SK-N-SH (cell line): Measurements from ENCODE around the gene C17orf113. TPM values are rescaled to one million over a fixed set of nuclear protein-coding genes. Genes with fewer than 3 reads are reported as not detected.

Experiments used
- CTCF ChIA-PET: fragments of 300-600, 350-600 bp; formaldehyde crosslinking; extraction: SDS; loops from one replicate; lab custom pipeline; 2021; lab: Yijun Ruan, JAX
- POLR2A ChIA-PET: fragments of 350-600 bp; sonication (Branson Sonifier 250); formaldehyde crosslinking; extraction: SDS; loops from one replicate; lab custom pipeline; 2020; ENCODE audit warnings: antibody characterized with exemption, inconsistent platforms; lab: Yijun Ruan, JAX
- DNase-seq: peaks from one replicate; pipeline ENCODE4 v3.0.0; 2012
- H2AFZ ChIP-seq: fragments of 200-600 bp; sonication (generic); 2 replicates; pipeline ENCODE4 v1.8.1; 2016; ENCODE audit warnings: antibody characterized with exemption, mild to moderate bottlenecking, low read depth
- H3F3A ChIP-seq: fragments of 200-600 bp; sonication (generic); replicated peaks from 2 replicates; pipeline ENCODE3; 2016; ENCODE audit warnings: antibody characterized with exemption, mild to moderate bottlenecking; ENCODE audit not compliant: insufficient read depth
- H3K27ac ChIP-seq, 2 experiments: fragments of 200-500 bp in 1 of 2; fragments of 200-600 bp in 1 of 2; sonication (Bioruptor generic) in 1 of 2; sonication (generic), shearing (Covaris generic) in 1 of 2; 2 replicates each; pipeline versions ENCODE4 v1.5.1 to v1.6.1; 2014 to 2016; ENCODE audit warnings: low read depth in 2 of 2, inconsistent platforms in 1 of 2, low read length in 1 of 2, mild to moderate bottlenecking in 1 of 2, mixed read lengths in 1 of 2
- H3K27me3 ChIP-seq: fragments of 200-600 bp; sonication (generic), shearing (Covaris generic); 2 replicates; pipeline ENCODE4 v1.6.1; 2016; ENCODE audit warnings: mixed run types; ENCODE audit not compliant: insufficient read depth
- H3K36me3 ChIP-seq, 2 experiments: fragments of 200-500 bp in 1 of 2; fragments of 200-600 bp in 1 of 2; sonication (Bioruptor generic) in 1 of 2; sonication (generic) in 1 of 2; replicated peaks in 1 of 2; 2 replicates each; pipeline versions ENCODE3 to v1.5.1; 2014 to 2016; ENCODE audit warnings: low read length in 1 of 2, mild to moderate bottlenecking in 1 of 2; ENCODE audit not compliant: insufficient read depth in 2 of 2, control insufficient read depth in 1 of 2
- H3K4me1 ChIP-seq, 2 experiments: fragments of 200-500 bp in 1 of 2; fragments of 200-600 bp in 1 of 2; sonication (Bioruptor generic) in 1 of 2; sonication (generic), shearing (Covaris generic) in 1 of 2; 2 replicates each; pipeline versions ENCODE4 v1.5.1 to v1.6.1; 2014 to 2016; ENCODE audit warnings: low read depth in 1 of 2, low read length in 1 of 2, mixed run types in 1 of 2; ENCODE audit not compliant: insufficient read depth in 2 of 2, control insufficient read depth in 1 of 2
- H3K4me2 ChIP-seq: fragments of 200-600 bp; sonication (generic), shearing (Covaris generic); 2 replicates; pipeline ENCODE4 v1.6.1; 2017; ENCODE audit warnings: mixed run types
- H3K4me3 ChIP-seq, 2 experiments: fragments of 200-500 bp in 1 of 2; fragments of 200-600 bp in 1 of 2; sonication (Bioruptor generic) in 1 of 2; sonication (generic), shearing (Covaris generic) in 1 of 2; 2 replicates each; pipeline versions ENCODE4 v1.5.1 to v1.8.1; 2014 to 2016; ENCODE audit warnings: low read depth in 2 of 2, inconsistent platforms in 1 of 2, low read length in 1 of 2, mild to moderate bottlenecking in 1 of 2, mixed read lengths in 1 of 2, moderate library complexity in 1 of 2
- H3K79me2 ChIP-seq: fragments of 200-600 bp; sonication (generic); 2 replicates; pipeline ENCODE4 v1.8.1; 2017; ENCODE audit warnings: mild to moderate bottlenecking; ENCODE audit not compliant: insufficient read depth
- H3K9ac ChIP-seq: fragments of 200-600 bp; sonication (generic); 2 replicates; pipeline ENCODE4 v1.6.1; 2017; ENCODE audit warnings: mixed run types
- H3K9me2 ChIP-seq: fragments of 200-600 bp; sonication (generic); 2 replicates; pipeline ENCODE4 v1.6.1; 2017; ENCODE audit warnings: mixed run types
- H3K9me3 ChIP-seq: fragments of 200-600 bp; sonication (generic); 2 replicates; pipeline ENCODE4 v1.6.1; 2017; ENCODE audit warnings: mixed run types, mild to moderate bottlenecking, moderate library complexity
- H4K20me1 ChIP-seq: fragments of 200-600 bp; sonication (generic); 2 replicates; pipeline ENCODE4 v1.6.1; 2017; ENCODE audit warnings: mild to moderate bottlenecking, mixed run types; ENCODE audit not compliant: insufficient read depth
- CHD2 ChIP-seq: fragments of 150-350 bp; IDR thresholded peaks from 2 replicates; pipeline ENCODE4 v1.6.1; 2018; ENCODE audit warnings: low read length; ENCODE audit not compliant: partially characterized antibody
- ELF1 ChIP-seq: IDR thresholded peaks from 2 replicates; pipeline ENCODE4 v1.4.0; 2012
- EP300 ChIP-seq, 2 experiments: IDR thresholded peaks; 2 replicates each; pipeline versions ENCODE4 v1.4.0 to v1.6.1; 2012; ENCODE audit warnings: borderline replicate concordance in 1 of 2, low read depth in 1 of 2, low read length in 1 of 2
- EZH2phosphoT487 ChIP-seq: fragments of 200-600 bp; sonication (generic); IDR thresholded peaks from 2 replicates; pipeline ENCODE4 v1.6.1; 2017; ENCODE audit warnings: low read depth, mixed run types, mild to moderate bottlenecking, antibody characterized with exemption, moderate library complexity, borderline replicate concordance
- FOSL2 ChIP-seq: IDR thresholded peaks from 2 replicates; pipeline ENCODE4 v1.4.0; 2012; ENCODE audit warnings: low read depth, mild to moderate bottlenecking, moderate library complexity, borderline replicate concordance
- FOXM1 ChIP-seq: IDR thresholded peaks from 2 replicates; pipeline ENCODE4 v1.4.0; 2012; ENCODE audit warnings: low read depth, mild to moderate bottlenecking
- MEF2A ChIP-seq: IDR thresholded peaks from 2 replicates; pipeline ENCODE4 v1.4.0; 2012; ENCODE audit warnings: low read depth, borderline replicate concordance
- NRF1 ChIP-seq: IDR thresholded peaks from 2 replicates; pipeline ENCODE4 v1.6.1; 2012; ENCODE audit warnings: low read depth, mild to moderate bottlenecking, low read length
- PBX3 ChIP-seq: IDR thresholded peaks from 2 replicates; pipeline ENCODE4; 2012
- RAD21 ChIP-seq: IDR thresholded peaks from 2 replicates; pipeline ENCODE4 v1.6.1; 2012; ENCODE audit warnings: mild to moderate bottlenecking, low read length
- RCOR1 ChIP-seq: fragments of 150-350 bp; IDR thresholded peaks from 2 replicates; pipeline ENCODE4 v1.6.1; 2017; ENCODE audit warnings: antibody characterized with exemption, low read length
- RFX5 ChIP-seq: IDR thresholded peaks from 2 replicates; pipeline ENCODE4 v1.6.1; 2012; ENCODE audit warnings: mild to moderate bottlenecking, improper control_type of control experiment, low read length
- SIN3A ChIP-seq: IDR thresholded peaks from 2 replicates; pipeline ENCODE4 v1.6.1; 2012; ENCODE audit warnings: low read depth, mild to moderate bottlenecking, low read length, moderate library complexity, borderline replicate concordance
- SMC3 ChIP-seq: IDR thresholded peaks from 2 replicates; pipeline ENCODE4 v1.6.1; 2012; ENCODE audit warnings: low read depth, low read length, improper control_type of control experiment
- TAF1 ChIP-seq: IDR thresholded peaks from 2 replicates; pipeline ENCODE4 v1.6.1; 2012; ENCODE audit warnings: low read depth, mild to moderate bottlenecking, low read length, moderate library complexity, borderline replicate concordance
- TCF12 ChIP-seq: IDR thresholded peaks from 2 replicates; pipeline ENCODE4 v1.4.0; 2012
- TEAD4 ChIP-seq: IDR thresholded peaks from 2 replicates; pipeline ENCODE4 v1.4.0; 2012; ENCODE audit warnings: mild to moderate bottlenecking, borderline replicate concordance; ENCODE audit not compliant: insufficient read depth
- USF1 ChIP-seq: IDR thresholded peaks from 2 replicates; pipeline ENCODE4 v1.4.0; 2012; ENCODE audit warnings: low read depth, borderline replicate concordance
- WGBS: methylation state at CpG from one replicate; pipeline ENCODE4 v1.1.6; 2017; ENCODE audit warnings: low lambda C conversion rate; 5-methylcytosine and 5-hydroxymethylcytosine counted together
- polyA plus RNA-seq, 3 experiments: library from polyadenylated mRNA; depleted of rRNA; stranded (reverse); fragments of >200 nt; gene quantifications; 2 replicates each; pipeline ENCODE4 v1.2.3, GENCODE V29; 2012
- TF ChIP-seq, protein P1 (sequence below): fragments of 150-350 bp; IDR thresholded peaks from 2 replicates; pipeline ENCODE4 v1.6.1; 2016; ENCODE audit warnings: mild to moderate bottlenecking, low read depth, low read length

Gene C17orf113
- polyA plus RNA-seq, 1 of the 3 experiments (the other 2 are of a cell fraction), result 0.44 TPM

- H3K9me3 ChIP-seq, result no peaks in the 10 kb centered on the region
- H3K9ac ChIP-seq, result no peak overlapping the region
- no peak overlapping the region for H3K27ac ChIP-seq
- H3K36me3 ChIP-seq, result no peaks in the 10 kb centered on the region
- ChIA-PET CTCF (interaction anchor here (0.7 to 5.7 kb wide), 7 partner anchors 11 to 75 kb away, joined by 3 to 46 read pairs (median 3); no protein-coding TSS in a partner anchor), POLR2A (no interaction called here)
- no peaks in the 10 kb centered on the region for H3K4me1 ChIP-seq
- no peaks in the 10 kb centered on the region for H3F3A ChIP-seq
- H2AFZ ChIP-seq, result no peak overlapping the region
- H3K4me3 ChIP-seq, result no peak overlapping the region
- H3K79me2 ChIP-seq, result no peaks in the 10 kb centered on the region
- 67% methylated on average over 6 of the region's 20 CpGs for WGBS
- H3K27me3 ChIP-seq, result peaks cover 7% of the 10 kb centered on the region; the same call in 1 of the 2 replicates
- no peak overlapping the region for H3K4me2 ChIP-seq
- no peak for TF ChIP-seq EP300 (IDR thresholded peaks at IDR 0.05; ENCODE audit: borderline replicate concordance in 1 of 2, low read depth in 1 of 2, low read length in 1 of 2)
- TF ChIP-seq MEF2A, result no peak
- TF ChIP-seq PBX3, result no peak
- no peak for TF ChIP-seq RAD21
- TF ChIP-seq FOXM1, result no peak
- no peak for TF ChIP-seq USF1
- no peak for TF ChIP-seq RCOR1
- no peak for TF ChIP-seq RFX5
- no peak for TF ChIP-seq NRF1
- TF ChIP-seq TCF12, result no peak
- TF ChIP-seq CHD2, result no peak
- TF ChIP-seq TEAD4, result no peak
- no peak for TF ChIP-seq ELF1
- TF ChIP-seq EZH2phosphoT487, result no peak
- no peak for TF ChIP-seq SMC3
- no peaks in the 10 kb centered on the region for H4K20me1 ChIP-seq
- no peak for DNase-seq
- no peaks in the 10 kb centered on the region for H3K9me2 ChIP-seq
Measured at GRCh38 chr17:42087736-42088705, 37.6 kb upstream of the C17orf113 start.

DNA sequence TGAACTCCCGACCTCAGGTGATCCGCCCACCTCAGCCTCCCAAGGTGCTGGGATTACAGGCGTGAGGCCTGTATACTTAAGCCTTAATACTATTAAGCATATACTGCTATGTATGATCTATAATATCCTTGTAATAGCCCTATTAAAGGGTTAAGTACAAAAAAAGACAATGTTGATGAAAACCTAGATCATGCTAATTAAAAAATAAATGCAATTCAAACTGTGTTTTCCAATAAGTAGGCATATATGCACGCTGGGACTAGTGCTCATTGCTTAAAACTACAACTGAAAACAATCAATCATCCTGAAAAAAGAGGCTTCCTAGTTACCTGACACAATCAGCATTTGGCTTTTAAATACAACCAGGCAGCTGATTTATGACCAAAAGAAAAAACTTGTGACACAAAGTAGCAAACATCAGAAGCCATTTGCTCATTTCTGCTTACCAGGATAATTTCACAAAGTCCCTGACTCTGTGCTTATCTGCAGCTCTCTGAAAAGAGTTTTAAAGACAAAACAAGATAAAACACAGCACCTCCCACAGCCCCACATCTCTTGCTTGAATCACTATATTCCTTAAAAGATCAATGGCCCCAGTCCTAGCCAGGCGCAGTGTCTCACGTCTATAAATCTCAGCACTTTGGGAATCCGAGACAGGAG, 36.8 kb upstream of the C17orf113 start:
- Histone ChIP-seq H3K9me3 (no peaks in the 10 kb centered on the region), H3K27me3 (peaks cover 7% of the 10 kb centered on the region; the same call in 1 of the 2 replicates), H3K4me1 (no peaks in the 10 kb centered on the region), H3K79me2 (no peaks in the 10 kb centered on the region), H3F3A (no peaks in the 10 kb centered on the region), H2AFZ (no peak overlapping the region), H3K9me2 (no peaks in the 10 kb centered on the region), H3K4me2 (no peak overlapping the region), H3K9ac (no peak overlapping the region), H3K27ac (no peak overlapping the region), H3K36me3 (no peaks in the 10 kb centered on the region), H3K4me3 (no peak overlapping the region), H4K20me1 (no peaks in the 10 kb centered on the region)
- ChIA-PET POLR2A (no interaction called here), CTCF (interaction anchor here (0.9 to 1.9 kb wide), 4 partner anchors 14 to 26 kb away, joined by 3 to 7 read pairs (median 3); no protein-coding TSS in a partner anchor)
- DNase-seq, result no peak
- 73% methylated on average over 7 of the region's 7 CpGs for WGBS
- TF ChIP-seq USF1, result no peak
- TF ChIP-seq, protein P1, sequence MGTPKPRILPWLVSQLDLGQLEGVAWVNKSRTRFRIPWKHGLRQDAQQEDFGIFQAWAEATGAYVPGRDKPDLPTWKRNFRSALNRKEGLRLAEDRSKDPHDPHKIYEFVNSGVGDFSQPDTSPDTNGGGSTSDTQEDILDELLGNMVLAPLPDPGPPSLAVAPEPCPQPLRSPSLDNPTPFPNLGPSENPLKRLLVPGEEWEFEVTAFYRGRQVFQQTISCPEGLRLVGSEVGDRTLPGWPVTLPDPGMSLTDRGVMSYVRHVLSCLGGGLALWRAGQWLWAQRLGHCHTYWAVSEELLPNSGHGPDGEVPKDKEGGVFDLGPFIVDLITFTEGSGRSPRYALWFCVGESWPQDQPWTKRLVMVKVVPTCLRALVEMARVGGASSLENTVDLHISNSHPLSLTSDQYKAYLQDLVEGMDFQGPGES, result no peak
- no peak for TF ChIP-seq RCOR1
- TF ChIP-seq TCF12, result no peak
- no peak for TF ChIP-seq TAF1
- no peak for TF ChIP-seq EP300 (IDR thresholded peaks at IDR 0.05; ENCODE audit: borderline replicate concordance in 1 of 2, low read depth in 1 of 2, low read length in 1 of 2)
- TF ChIP-seq TEAD4, result no peak
- no peak for TF ChIP-seq EZH2phosphoT487
- no peak for TF ChIP-seq SIN3A
- TF ChIP-seq FOSL2, result no peak
- TF ChIP-seq RAD21, result no peak
